Measurements from ENCODE around the gene CAMK1G.
A peak's percentile ranks its signal among the peaks of the same experiment; 100 is the strongest.

The CAMK1G gene

DNA sequence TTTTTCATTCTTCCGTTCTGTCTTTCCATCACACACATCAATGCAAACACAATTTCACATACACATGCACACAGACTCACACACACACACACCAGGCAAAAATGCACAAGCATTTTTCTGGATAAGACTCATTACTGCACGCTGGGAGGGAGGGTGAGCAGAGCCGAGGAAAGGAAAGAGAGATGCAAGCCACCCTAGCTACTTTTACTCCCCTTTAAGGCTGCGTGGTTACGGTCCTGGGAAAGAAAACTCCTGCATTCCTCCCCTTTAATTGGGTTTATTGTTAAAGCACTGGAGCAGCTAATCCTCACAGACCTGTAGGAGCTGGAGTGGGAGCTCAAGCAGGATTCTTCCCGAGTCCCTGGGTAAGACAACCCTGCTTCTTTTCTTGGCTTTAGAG lies at the start of gene CAMK1G:
CAMK1G (plus strand) TSS at position 307 of the 400 bp plus-strand sequence. CDS start 11,270 bp downstream, outside the sequence.
- DNase-seq = peak; percentile 10

GRCh38 chr1:209534496-209535250 lies 48.8 kb upstream of the CAMK1G start:
- DNase-seq = no peak

- DNase-seq = no peak
Observed at GRCh38 chr1:209536843-209537242, 46.7 kb upstream of the CAMK1G start.

GRCh38 chr1:209537336-209538114 lies 46.0 kb upstream of the CAMK1G start:
- DNase-seq = no peak

- DNase-seq = no peak
Observed at GRCh38 chr1:209539576-209539975, 43.9 kb upstream of the CAMK1G start.

DNA sequence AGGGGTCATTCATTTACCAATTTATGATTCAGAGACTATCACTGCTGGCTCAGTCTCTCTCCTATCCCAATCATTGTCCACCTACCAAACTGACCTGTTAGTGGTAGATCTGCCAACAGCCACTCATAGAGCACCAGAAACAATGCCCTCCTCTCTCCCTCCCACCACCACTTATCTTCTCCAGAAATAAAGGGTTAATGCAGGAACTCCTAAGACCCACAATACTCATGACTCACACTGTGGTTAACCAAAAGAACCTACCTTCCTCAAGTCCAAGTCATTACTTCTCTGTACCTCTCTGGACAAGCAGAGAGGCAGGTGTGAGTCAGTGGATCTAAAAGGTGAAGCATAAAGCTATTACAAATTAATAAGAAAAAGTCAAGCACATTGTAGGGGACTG lies 40.9 kb upstream of the CAMK1G start:
- no peak for DNase-seq

DNA sequence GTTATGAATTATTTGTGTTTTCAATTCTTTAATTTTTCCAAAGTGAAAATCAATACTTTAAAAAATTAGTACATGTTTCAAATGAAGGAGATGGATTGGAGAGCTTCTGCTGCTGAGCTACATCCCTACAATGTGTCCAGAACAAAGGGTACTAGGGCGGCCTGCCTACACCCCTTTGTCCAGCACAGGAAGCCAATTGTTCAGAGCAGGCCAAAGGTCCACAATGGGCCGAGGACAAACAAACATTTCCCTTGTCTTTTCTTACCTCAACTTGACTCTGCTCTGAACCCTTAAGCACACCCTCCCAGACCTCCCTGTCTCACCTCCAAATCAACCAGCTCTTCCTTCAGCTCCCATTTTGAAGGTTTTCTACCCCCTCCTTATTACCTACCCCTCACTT lies 39.4 kb upstream of the CAMK1G start:
- no peak for DNase-seq

GRCh38 chr1:209545423-209545822 lies 38.1 kb upstream of the CAMK1G start:
- DNase-seq = no peak

DNA sequence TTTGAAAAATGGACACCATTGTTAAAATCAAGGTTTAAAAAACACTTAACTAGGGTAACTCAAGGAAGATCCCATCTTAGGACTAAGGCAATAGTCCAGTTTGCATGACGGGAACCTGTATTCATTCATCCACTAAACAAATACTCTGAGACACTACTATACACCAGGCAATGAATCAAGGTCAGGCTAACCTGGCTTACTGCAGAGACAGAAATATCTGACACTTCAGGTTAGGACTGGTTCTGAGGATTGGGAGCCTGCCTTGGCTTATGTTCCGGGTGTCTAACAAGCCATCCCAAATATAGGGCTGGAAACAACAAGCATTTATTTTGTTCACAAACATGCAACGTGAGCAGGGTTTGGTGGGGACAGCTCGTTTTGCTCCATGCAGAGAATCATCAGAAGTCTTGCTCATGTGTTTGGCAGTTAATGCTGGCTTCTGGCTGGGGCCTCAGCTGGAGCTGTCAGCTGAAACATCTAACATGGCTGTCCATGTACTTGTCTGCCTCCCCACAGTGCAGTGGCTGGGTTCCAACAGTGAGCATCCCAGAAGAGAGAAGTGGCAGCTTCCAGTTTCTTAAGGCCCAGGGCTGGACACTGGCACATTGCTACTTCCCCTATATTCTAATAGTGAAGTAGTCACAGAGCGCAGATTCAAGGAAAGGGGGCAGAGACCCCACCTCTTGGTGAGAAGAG lies 37.0 kb upstream of the CAMK1G start:
- DNase-seq = no peak

- no peak for DNase-seq
Observed at GRCh38 chr1:209547626-209548025, 35.9 kb upstream of the CAMK1G start.

DNA sequence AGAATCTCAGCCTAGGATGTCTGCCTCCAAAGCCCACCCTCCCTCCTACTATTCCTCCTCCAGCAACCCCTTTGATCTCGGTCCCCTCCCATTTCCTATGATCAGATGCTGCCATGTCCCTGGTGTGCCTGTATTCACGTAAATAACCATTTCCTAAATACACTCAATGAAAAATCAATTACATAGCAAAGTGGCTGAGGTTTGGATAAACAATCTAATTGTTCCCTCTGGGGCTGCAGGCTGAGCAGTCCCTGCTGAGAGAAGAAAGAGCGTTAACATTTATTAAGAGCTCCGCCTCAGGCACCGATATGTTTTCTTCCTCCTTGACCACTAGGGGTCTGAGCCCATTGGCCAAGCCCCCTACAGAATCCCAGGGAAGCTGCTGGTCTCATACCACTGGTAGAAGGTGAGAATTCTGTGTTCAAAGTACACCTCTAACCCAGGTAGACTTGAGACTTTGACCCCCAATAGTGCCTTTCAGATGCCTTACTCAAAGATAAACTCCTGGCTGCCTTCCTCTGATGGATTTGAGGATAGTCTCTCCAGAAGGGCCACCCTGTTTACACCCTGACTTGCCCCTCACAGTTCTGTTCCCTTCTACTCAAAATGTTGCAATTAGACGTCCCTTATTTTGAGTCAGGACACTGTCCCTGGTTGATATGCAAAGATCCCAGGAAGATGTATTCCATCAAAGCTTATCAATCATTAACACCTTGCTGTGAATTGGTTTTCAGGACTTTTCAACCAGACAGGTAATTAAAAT lies 33.9 kb upstream of the CAMK1G start:
- no peak for DNase-seq

DNA sequence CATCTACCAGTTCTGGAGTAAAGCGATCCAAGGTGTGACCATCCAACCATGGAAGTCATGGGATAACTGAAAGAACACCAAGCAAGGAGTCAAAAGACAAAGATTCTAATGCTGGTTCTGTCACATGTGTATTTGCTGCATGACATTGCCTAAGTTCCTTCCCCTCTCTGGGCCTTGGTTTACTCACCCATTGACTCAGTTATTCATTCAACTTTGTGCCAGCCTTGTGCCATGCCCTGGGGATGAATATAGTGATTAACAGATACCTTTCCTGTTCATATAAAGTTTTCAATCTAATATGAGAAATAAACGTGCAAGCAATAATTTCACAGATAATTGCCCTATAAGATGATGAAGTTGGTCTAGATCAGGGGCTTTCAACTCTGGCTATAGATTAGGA lies 33.0 kb upstream of the CAMK1G start:
- no peak for DNase-seq

- no peak for DNase-seq
Observed at GRCh38 chr1:209552406-209553264, 30.9 kb upstream of the CAMK1G start.

GRCh38 chr1:209554761-209555611 lies 28.5 kb upstream of the CAMK1G start:
- DNase-seq = no peak

GRCh38 chr1:209556162-209556690 lies 27.3 kb upstream of the CAMK1G start:
- DNase-seq = no peak

GRCh38 chr1:209557221-209557620 lies 26.3 kb upstream of the CAMK1G start:
- DNase-seq = no peak

- no peak for DNase-seq
Observed at GRCh38 chr1:209560529-209560928, 23.0 kb upstream of the CAMK1G start.

GRCh38 chr1:209560952-209561351 lies 22.6 kb upstream of the CAMK1G start:
- DNase-seq = no peak

- DNase-seq = no peak
Observed at GRCh38 chr1:209561532-209561931, 22.0 kb upstream of the CAMK1G start.

GRCh38 chr1:209564849-209565248 lies 18.7 kb upstream of the CAMK1G start:
- DNase-seq = no peak

Data from T1000 (cell line).